ENCODE results near the gene NRP1. TPM values are rescaled to one million over a fixed set of nuclear protein-coding genes. Genes with fewer than 3 reads are reported as not detected.

NRP1 gene
- total RNA-seq, 3 donors from 2014 or later = 12.3 to 52.3 (median 33.2) TPM

DNA sequence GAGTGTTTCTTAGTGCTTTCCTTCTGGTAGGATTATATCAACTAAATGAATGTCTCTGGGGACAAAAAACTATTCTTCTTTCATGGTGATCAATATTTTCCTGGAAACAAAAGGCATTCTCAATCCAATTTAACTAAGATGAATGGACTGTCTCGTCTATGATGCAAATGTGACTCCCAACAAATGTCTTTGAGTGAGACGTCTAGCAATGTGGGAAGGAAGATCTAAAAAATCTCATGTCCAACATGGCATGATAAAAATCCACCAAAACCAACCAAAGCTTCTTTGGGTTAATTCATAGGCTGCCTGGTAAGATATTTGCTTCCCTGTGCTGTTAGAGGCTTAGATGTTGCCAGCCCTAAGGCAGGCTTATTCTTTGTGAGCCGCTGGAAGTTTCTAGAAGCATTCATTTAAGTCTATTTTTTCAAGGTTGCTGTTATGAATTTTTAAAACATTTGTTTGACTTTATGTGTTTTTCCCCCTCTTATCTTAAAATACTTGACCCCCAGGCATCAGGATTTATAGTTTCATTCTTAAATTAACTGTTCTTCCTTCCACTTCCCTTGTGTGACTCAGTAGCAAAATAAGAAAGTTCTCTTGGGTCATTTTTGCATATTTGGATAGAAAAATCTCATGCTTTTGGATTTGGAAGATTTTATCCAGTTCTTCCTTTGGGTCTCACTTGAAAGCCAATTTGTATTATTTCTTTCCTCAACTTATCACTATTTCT, 156.3 kb downstream of the NRP1 start:
- Histone ChIP-seq H3K4me1 (ENCODE audit: low read depth) (no peaks in the 10 kb centered on the region), H3K9me3 (no peaks in the 10 kb centered on the region), H3K4me3 (no peak overlapping the region), H3K36me3 (ENCODE audit: low read depth) (no peaks in the 10 kb centered on the region)
- TF ChIP-seq, protein P1, sequence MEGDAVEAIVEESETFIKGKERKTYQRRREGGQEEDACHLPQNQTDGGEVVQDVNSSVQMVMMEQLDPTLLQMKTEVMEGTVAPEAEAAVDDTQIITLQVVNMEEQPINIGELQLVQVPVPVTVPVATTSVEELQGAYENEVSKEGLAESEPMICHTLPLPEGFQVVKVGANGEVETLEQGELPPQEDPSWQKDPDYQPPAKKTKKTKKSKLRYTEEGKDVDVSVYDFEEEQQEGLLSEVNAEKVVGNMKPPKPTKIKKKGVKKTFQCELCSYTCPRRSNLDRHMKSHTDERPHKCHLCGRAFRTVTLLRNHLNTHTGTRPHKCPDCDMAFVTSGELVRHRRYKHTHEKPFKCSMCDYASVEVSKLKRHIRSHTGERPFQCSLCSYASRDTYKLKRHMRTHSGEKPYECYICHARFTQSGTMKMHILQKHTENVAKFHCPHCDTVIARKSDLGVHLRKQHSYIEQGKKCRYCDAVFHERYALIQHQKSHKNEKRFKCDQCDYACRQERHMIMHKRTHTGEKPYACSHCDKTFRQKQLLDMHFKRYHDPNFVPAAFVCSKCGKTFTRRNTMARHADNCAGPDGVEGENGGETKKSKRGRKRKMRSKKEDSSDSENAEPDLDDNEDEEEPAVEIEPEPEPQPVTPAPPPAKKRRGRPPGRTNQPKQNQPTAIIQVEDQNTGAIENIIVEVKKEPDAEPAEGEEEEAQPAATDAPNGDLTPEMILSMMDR (IDR thresholded peaks at IDR 0.05) = no peak
- DNase-seq (no peak), ATAC-seq (no peak)
- intact Hi-C loops (cut with DNase I, micrococcal nuclease) = no loop called here

DNA sequence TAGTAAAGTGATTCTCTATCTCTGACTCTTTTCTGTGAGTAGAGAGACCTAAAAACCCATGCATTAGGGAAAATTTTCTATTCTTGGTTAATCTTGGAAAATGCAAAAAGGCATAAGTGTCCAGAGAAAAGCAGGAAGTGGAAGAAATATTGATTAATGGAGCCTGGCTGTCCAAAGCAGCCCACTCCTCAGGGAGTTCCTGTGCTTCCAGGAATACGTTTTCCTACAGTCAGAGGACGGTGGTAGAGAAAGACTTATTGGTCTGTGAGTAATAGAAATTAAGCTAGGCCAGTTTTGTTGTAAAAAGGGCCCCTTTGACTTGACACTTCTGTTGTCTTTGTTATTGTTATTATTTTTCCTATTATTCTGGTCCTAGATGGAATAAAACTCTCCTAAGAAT, 157.8 kb downstream of the NRP1 start:
- TF ChIP-seq, protein P1 (IDR thresholded peaks at IDR 0.05) = no peak
- ATAC-seq (no peak), DNase-seq (no peak)
- intact Hi-C loops (cut with DNase I, micrococcal nuclease) = no loop called here
- Histone ChIP-seq H3K36me3 (ENCODE audit: low read depth) (no peaks in the 10 kb centered on the region), H3K4me1 (ENCODE audit: low read depth) (no peaks in the 10 kb centered on the region), H3K9me3 (no peaks in the 10 kb centered on the region), H3K4me3 (no peak overlapping the region)

DNA sequence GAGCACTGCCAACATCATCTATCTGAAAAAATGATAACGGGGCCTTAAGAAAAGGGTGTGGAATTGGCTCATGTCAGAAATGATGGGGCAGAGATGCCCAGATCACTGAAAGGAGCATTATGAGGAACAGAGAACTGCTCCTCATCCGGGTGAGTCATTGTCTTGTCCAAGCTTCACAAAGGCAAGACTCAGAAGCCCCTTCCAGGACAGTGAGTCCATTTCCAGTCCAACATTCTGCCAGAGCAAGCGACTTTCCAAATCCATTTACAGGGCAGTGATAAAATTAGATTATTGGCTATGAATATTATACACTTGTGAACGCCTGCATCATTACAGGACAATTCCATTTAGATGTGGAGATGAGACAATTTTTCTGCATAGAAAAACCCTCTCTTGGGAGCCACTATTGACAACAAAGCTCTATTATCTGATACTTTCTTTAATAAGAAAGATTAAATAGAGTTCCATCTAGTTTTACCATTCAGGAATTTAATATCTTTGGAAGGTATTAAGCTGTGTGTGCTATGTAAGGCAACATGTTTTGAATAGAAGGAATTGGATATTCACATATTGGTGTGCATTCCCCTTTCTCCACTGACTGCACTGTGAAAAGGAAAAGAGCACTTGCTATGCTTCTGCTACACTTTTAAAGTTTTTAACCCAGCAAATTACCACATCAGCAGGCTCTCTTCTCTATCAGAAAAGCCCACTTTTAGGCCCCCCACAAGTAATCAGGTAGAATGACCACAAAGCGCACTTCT, 159.6 kb downstream of the NRP1 start:
- TF ChIP-seq, protein P1 (IDR thresholded peaks at IDR 0.05) = no peak
- ATAC-seq (no peak), DNase-seq (no peak)
- Histone ChIP-seq H3K4me3 (no peak overlapping the region), H3K4me1 (ENCODE audit: low read depth) (no peaks in the 10 kb centered on the region), H3K9me3 (no peaks in the 10 kb centered on the region), H3K36me3 (ENCODE audit: low read depth) (no peaks in the 10 kb centered on the region)
- intact Hi-C loops (cut with DNase I, micrococcal nuclease) = no loop called here

DNA sequence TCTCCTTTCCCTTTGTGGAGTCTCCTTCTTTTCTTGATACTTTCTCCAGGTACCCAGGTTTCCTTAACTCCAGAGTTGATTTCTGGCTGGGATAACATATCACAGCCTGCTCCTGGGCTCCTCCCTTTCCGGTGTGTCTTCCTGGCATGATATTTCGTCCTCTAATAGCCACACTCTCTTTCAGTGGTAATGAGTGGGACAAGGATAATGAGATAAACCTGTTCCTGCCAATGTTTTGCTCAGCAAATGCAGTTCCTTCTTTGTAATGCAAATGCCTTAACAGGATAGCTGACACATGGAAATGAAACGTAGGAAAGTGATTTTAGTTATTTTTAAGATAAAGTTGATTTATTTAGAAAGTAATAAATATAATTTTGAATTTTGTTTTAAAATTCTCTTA, 168.6 kb downstream of the NRP1 start:
- Histone ChIP-seq H3K36me3 (ENCODE audit: low read depth) (no peaks in the 10 kb centered on the region), H3K9me3 (no peaks in the 10 kb centered on the region), H3K4me3 (no peak overlapping the region), H3K4me1 (ENCODE audit: low read depth) (no peaks in the 10 kb centered on the region)
- DNase-seq (no peak), ATAC-seq (no peak)
- TF ChIP-seq, protein P1 (IDR thresholded peaks at IDR 0.05) = no peak
- intact Hi-C loops (cut with DNase I, micrococcal nuclease) = no loop called here

DNA sequence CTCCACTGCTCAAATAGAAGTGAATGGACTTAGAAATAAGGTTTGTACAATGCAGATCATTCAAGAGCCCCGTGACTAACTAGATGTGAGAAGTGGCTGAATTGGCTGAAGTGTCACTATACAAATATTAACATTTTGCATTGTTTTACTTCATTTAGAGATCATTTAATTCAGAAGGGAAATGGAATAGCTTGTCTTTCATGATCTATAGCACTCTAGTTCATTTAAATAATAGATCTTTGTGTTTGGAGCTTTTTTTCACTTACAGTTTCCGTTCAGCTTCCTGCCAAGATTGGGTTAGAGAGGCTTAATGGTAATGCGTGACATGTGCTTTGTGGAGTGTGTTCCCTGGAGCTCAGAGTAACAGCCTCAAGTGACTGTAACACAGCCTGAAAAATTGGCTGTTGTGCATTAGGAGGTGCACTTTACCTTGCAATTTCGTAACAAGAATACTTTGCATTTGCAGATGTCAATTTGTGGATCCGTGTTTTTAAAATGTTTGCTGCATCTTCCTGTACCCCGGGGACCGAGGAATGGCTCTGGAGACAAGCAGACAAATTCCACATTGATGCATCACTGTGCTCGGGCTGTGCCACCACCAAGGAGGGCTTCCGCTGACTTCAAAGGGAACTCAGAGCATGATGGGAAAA, 170.3 kb downstream of the NRP1 start:
- intact Hi-C loops (cut with DNase I, micrococcal nuclease) = no loop called here

More for the DNA sequence above, 170.3 kb downstream of the NRP1 start:
- Histone ChIP-seq H3K36me3 (ENCODE audit: low read depth) (no peaks in the 10 kb centered on the region), H3K4me1 (ENCODE audit: low read depth) (no peaks in the 10 kb centered on the region), H3K4me3 (no peak overlapping the region), H3K9me3 (no peaks in the 10 kb centered on the region)
- DNase-seq (no peak), ATAC-seq (no peak)
- TF ChIP-seq, protein P1 (IDR thresholded peaks at IDR 0.05) = no peak

Data from mucosa of descending colon (tissue), 3 donors.